NT2/D1 (cell line): ENCODE results near the gene KDM8.

Experiments
- SUZ12 ChIP-seq: IDR thresholded peaks from 2 replicates; pipeline ENCODE4 v1.6.1; 2011; ENCODE audit not compliant: insufficient read length, insufficient read depth; ENCODE audit errors: extremely low read depth
- YY1 ChIP-seq: IDR thresholded peaks from 2 replicates; pipeline ENCODE4 v1.6.1; 2011; ENCODE audit not compliant: insufficient read length, insufficient read depth
- ZNF274 ChIP-seq: IDR thresholded peaks from 2 replicates; pipeline ENCODE4 v1.6.1; 2011; ENCODE audit warnings: mild to moderate bottlenecking, low read depth, low read length

DNA sequence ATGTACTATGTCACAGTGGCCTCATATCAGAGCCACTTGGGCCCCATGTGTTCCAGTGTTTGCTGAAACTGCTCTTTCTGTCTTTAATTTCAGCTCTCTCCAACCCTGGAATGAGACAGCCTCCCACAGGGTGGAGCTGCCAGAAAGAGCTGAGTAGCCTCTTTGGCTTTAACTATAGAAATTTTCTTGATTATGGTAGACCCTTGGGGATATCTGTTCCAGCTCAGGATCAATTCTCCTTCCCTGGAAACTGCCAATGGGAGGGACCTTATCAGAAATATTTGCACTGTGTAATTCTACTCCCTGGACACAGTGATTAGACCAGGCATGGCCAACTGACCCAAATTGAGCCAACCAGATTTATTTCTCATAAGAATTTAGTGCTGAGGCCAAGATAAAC lies 39.0 kb upstream of the KDM8 start:
- TF ChIP-seq YY1, result no peak
- no peak for TF ChIP-seq SUZ12
- TF ChIP-seq ZNF274, result no peak
